ENCODE results near the gene SCYL3. TPM values are rescaled to one million over a fixed set of nuclear protein-coding genes. Genes with fewer than 3 reads are reported as not detected.
"Not testable (repeated sequence)": the region's sequence is repeated elsewhere in the genome, so short reads cannot be mapped to it uniquely, and the experiment has no call there.

Gene SCYL3
- total RNA-seq = 5.6 TPM
- long read RNA-seq, full-length matches to known transcripts = 2 of 4 reads
- long read RNA-seq, partial matches to known transcripts = 1 of 4 reads
- long read RNA-seq, other reads (novel, unspliced or antisense) = 1 of 4 reads

GRCh38 chr1:169893645-169894423, at the start of gene SCYL3:
Gene SCYL3 (minus strand): TSS chr1:169893896. CDS start chr1:169888840, 5,056 bp downstream.
- intact Hi-C loops (cut with DNase I) = loop anchor here (5.0 kb wide), 1 partner anchor 407 kb away; the partner anchor contains the start of gene SLC19A2
- DNase-seq (ENCODE audit: missing footprints) (peak; percentile 96), ATAC-seq (peak; percentile 99)

- intact Hi-C loops (cut with DNase I) = no loop called here
- ATAC-seq = no peak
- peak; percentile 9 for DNase-seq (ENCODE audit: missing footprints)
These were observed 48.5 kb upstream of the SCYL3 start for GRCh38 chr1:169941982-169942830.

GRCh38 chr1:169933984-169934725, 40.5 kb upstream of the SCYL3 start:
- DNase-seq (ENCODE audit: missing footprints) (no peak), ATAC-seq (no peak)
- intact Hi-C loops (cut with DNase I) = loop anchor here (5.0 kb wide), 1 partner anchor 948 kb away; no protein-coding TSS in a partner anchor

GRCh38 chr1:169931795-169932231, 38.1 kb upstream of the SCYL3 start:
- ATAC-seq (no peak), DNase-seq (ENCODE audit: missing footprints) (no peak)
- intact Hi-C loops (cut with DNase I) = loop anchor here (5.0 kb wide), 1 partner anchor 950 kb away; no protein-coding TSS in a partner anchor

- intact Hi-C loops (cut with DNase I) = loop anchor here (5.0 kb wide), 2 partner anchors 838 to 998 kb away; no protein-coding TSS in a partner anchor
- ATAC-seq (no peak), DNase-seq (ENCODE audit: missing footprints) (no peak)
These were observed 35.5 kb upstream of the SCYL3 start for GRCh38 chr1:169929210-169929526.

GRCh38 chr1:169928438-169929209, 34.9 kb upstream of the SCYL3 start:
- intact Hi-C loops (cut with DNase I) = loop anchor here (5.0 kb wide), 2 partner anchors 839 to 999 kb away; no protein-coding TSS in a partner anchor
- DNase-seq (ENCODE audit: missing footprints) (no peak), ATAC-seq (no peak)

GRCh38 chr1:169925505-169926482, 32.1 kb upstream of the SCYL3 start:
- ATAC-seq = no peak
- intact Hi-C loops (cut with DNase I) = loop anchor here (5.0 kb wide), 2 partner anchors 842 to 1002 kb away; no protein-coding TSS in a partner anchor
- no peak for DNase-seq (ENCODE audit: missing footprints)

GRCh38 chr1:169924829-169925228, 31.1 kb upstream of the SCYL3 start:
- intact Hi-C loops (cut with DNase I) = loop anchor here (5.0 kb wide), 2 partner anchors 842 to 1002 kb away; no protein-coding TSS in a partner anchor
- ATAC-seq (no peak), DNase-seq (ENCODE audit: missing footprints) (no peak)

GRCh38 chr1:169924063-169924462, 30.4 kb upstream of the SCYL3 start:
- ATAC-seq = no peak
- DNase-seq (ENCODE audit: missing footprints) = no peak
- intact Hi-C loops (cut with DNase I) = no loop called here

GRCh38 chr1:169921080-169921479, 27.4 kb upstream of the SCYL3 start:
- intact Hi-C loops (cut with DNase I) = no loop called here
- DNase-seq (ENCODE audit: missing footprints) (no peak), ATAC-seq (no peak)

GRCh38 chr1:169918927-169919326, 25.2 kb upstream of the SCYL3 start:
- intact Hi-C loops (cut with DNase I) = no loop called here
- no peak for DNase-seq (ENCODE audit: missing footprints)
- no peak for ATAC-seq

- ATAC-seq; intact Hi-C loops (cut with DNase I): not testable (repeated sequence)
These were observed 24.5 kb upstream of the SCYL3 start for GRCh38 chr1:169918220-169918619.

GRCh38 chr1:169915150-169915549, 21.5 kb upstream of the SCYL3 start:
- no peak for ATAC-seq
- intact Hi-C loops (cut with DNase I) = no loop called here
- DNase-seq (ENCODE audit: missing footprints) = no peak

More at GRCh38 chr1:169918220-169918619, 24.5 kb upstream of the SCYL3 start:
- DNase-seq (ENCODE audit: missing footprints) = not testable (repeated sequence)

- intact Hi-C loops (cut with DNase I) = no loop called here
- DNase-seq (ENCODE audit: missing footprints) (no peak), ATAC-seq (no peak)
These were observed 20.8 kb upstream of the SCYL3 start for GRCh38 chr1:169914531-169914930.

- ATAC-seq (no peak), DNase-seq (ENCODE audit: missing footprints) (no peak)
- intact Hi-C loops (cut with DNase I) = no loop called here
These were observed 15.8 kb upstream of the SCYL3 start for GRCh38 chr1:169909499-169909898.

GRCh38 chr1:169906938-169907337, 13.2 kb upstream of the SCYL3 start:
- DNase-seq (ENCODE audit: missing footprints) = no peak
- intact Hi-C loops (cut with DNase I) = no loop called here
- ATAC-seq = no peak

- ATAC-seq = no peak
- intact Hi-C loops (cut with DNase I) = no loop called here
These were observed 11.1 kb upstream of the SCYL3 start for GRCh38 chr1:169904834-169905233.

More at GRCh38 chr1:169904834-169905233, 11.1 kb upstream of the SCYL3 start:
- DNase-seq (ENCODE audit: missing footprints) = no peak

Data from Right ventricle myocardium inferior (tissue), 1 donor.